GM12891 (cell line): Measurements from ENCODE around the gene AP3M1.

Source experiments
- DNase-seq: peaks from one replicate; pipeline ENCODE4 v3.0.0; 2011; ENCODE audit warnings: low spot score; ENCODE audit not compliant: insufficient read length
- FAIRE-seq: peaks from 2 replicates; lab custom pipeline; 2011; peaks lifted over from hg19 to GRCh38; lab: Jason Lieb, UNC
- PAX5 ChIP-seq: IDR thresholded peaks from 2 replicates; pipeline ENCODE4 v1.6.1; 2011; ENCODE audit warnings: low read length, moderate library complexity, mild to moderate bottlenecking; ENCODE audit not compliant: insufficient read depth, severe bottlenecking
- POLR2A ChIP-seq: IDR thresholded peaks from 2 replicates; pipeline ENCODE4 v1.6.1; 2011; ENCODE audit warnings: low read depth, low read length, control low read depth
- POLR2AphosphoS5 ChIP-seq: IDR thresholded peaks from 2 replicates; pipeline ENCODE4 v1.6.1; 2011; ENCODE audit warnings: low read depth, low read length, control low read depth
- POU2F2 ChIP-seq: IDR thresholded peaks from 2 replicates; pipeline ENCODE4 v1.6.1; 2011; ENCODE audit warnings: low read depth, mild to moderate bottlenecking, control low read depth, low read length, moderate library complexity
- SPI1 ChIP-seq: IDR thresholded peaks from 2 replicates; pipeline ENCODE4 v1.6.1; 2011; ENCODE audit warnings: low read depth, low read length, control low read depth
- TAF1 ChIP-seq: IDR thresholded peaks from 2 replicates; pipeline ENCODE4 v1.6.1; 2011; ENCODE audit warnings: low read depth, low read length, control low read depth

Gene AP3M1

DNA sequence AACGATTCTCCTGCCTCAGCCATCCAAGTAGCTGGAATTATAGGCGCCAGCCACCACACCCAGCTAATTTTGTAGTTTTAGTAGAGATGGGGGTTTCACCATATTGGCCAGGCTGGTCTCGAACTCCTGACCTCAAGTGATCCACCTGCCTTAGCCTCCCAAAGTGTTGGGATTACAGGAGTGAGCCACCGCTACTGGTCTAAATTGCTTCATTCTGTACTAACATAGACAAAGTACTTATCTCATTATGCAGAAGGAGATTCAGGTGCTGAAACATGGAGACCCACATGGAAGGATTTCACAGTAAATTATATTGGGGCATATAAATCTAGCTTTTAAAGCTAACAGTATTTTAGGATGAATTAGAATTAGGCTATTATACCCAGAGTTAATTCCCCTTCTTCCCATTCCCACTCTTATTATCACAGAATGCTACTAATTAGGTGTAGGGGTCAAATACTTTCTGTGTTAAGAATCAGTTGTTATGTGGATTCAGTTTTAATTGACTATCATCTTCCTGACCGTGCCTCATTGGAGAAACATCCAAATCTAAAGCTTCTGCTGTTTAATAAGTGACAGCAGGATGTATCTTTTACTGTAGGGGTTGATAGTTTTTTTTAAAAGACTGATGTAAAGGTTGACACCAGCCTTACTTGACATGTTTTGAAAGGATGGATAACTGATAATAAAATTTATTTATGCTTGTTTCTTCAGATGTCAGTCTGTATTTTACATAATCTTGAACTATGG, 27.6 kb upstream of the AP3M1 start:
- DNase-seq (no peak), FAIRE-seq (no peak)
- no peak for TF ChIP-seq POLR2A
- TF ChIP-seq POU2F2 = no peak
- TF ChIP-seq SPI1 = no peak
- no peak for TF ChIP-seq PAX5
- no peak for TF ChIP-seq TAF1
- no peak for TF ChIP-seq POLR2AphosphoS5

DNA sequence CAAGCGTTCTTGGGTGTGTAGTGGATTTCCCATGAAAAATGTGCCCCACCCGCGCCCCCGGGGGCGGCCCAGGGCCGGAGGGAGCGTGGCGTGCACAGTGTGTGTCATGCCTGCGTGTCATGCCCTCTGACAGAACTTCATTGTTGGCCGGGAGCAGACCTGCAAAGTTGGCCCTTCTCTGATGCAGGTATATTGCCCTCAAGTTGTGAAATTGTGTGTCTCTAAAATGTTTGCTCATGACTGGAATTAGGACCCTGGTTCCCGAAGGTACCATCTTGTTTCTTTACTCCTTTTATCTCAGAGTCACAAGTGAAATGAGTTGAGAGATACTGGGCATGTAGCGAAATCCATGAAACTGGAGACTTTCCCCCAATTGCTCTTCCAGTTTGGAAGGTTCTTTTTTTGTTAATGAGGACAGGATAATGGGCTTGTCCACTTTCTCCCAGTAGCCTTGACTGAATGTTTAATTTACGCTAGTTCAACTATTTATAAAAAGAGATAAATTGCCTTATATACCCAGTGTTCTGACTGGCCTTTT, 26.6 kb upstream of the AP3M1 start:
- TF ChIP-seq POU2F2 (no peak), PAX5 (no peak), SPI1 (no peak), TAF1 (no peak), POLR2AphosphoS5 (no peak), POLR2A (no peak)
- peak; percentile 21 for DNase-seq
- no peak for FAIRE-seq

- peak; percentile 76 for TF ChIP-seq TAF1
- peak; percentile 81; the same call in 1 of the 2 replicates for TF ChIP-seq POLR2A
- TF ChIP-seq POLR2AphosphoS5 = peak; percentile 70; the same call in 1 of the 2 replicates
- TF ChIP-seq SPI1 = no peak
- FAIRE-seq = peak; percentile 94
- peak; percentile 69 for DNase-seq
Observed at GRCh38 chr10:74176380-74177139, 25.9 kb upstream of the AP3M1 start.

DNA sequence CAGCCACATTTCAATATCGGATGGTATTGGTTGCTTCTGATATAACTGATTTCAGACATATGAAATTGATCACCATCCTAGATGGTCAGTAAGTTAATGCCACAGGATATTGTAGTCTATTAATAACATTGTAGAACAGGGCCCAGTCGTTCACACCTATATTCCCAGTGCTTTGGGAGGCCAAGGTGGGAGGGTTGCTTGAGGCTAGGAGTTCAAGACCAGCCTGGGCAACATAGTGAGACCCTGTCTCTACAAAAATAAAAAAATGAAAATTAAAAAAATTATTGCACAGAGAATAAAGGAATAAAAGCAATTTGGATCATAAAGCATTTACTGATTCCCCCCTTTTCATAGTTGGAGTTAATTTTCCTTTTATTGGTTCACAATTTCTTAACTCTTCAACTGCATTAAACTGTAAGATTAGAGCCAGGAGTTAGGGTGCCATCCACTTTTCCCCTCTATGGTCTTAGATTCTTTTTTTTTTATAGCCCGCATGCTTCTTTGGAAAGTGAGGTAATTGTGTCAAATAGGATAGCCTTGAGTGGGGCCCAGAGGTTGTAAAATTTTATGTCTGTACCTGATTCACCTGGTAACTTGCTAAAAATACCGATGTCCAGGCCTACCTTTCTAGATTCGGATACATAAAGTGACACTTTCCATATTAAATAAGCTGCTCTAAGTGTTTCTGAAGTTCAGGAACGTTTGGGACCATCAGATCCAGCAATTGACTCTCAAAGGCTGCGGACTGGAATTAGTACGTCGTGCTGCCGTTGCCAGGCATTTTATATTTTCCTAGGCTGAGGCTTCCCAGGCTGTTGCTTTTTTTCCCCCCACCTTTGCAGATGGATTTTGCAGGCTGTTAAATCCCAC, 25.1 kb upstream of the AP3M1 start:
- FAIRE-seq (no peak), DNase-seq (no peak)
- no peak for TF ChIP-seq POLR2A
- TF ChIP-seq POU2F2 = no peak
- TF ChIP-seq TAF1 = no peak
- TF ChIP-seq PAX5 = no peak
- no peak for TF ChIP-seq POLR2AphosphoS5
- TF ChIP-seq SPI1 = no peak

DNA sequence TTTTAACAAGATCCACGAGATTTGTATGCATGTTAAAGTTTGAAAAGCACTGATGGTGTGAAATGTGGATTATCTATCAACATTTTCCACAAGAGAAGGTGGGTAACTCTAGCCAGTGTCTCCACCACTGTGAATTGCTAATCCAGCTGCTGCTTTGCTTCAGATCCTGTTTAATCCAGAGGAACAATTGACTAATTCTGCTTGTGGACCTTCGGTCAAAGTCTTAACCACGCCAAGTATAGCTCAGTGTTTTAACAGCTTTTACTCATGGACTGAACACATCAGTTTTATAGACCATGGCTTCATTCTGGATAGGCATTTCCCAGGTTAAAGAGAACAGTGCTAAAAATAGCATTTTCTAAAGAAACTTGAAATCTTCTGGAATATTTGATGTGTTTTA, 23.9 kb upstream of the AP3M1 start:
- no peak for DNase-seq
- TF ChIP-seq POU2F2 = no peak
- no peak for TF ChIP-seq POLR2A
- no peak for TF ChIP-seq PAX5
- no peak for TF ChIP-seq SPI1
- no peak for TF ChIP-seq TAF1
- no peak for TF ChIP-seq POLR2AphosphoS5
- no peak for FAIRE-seq

DNA sequence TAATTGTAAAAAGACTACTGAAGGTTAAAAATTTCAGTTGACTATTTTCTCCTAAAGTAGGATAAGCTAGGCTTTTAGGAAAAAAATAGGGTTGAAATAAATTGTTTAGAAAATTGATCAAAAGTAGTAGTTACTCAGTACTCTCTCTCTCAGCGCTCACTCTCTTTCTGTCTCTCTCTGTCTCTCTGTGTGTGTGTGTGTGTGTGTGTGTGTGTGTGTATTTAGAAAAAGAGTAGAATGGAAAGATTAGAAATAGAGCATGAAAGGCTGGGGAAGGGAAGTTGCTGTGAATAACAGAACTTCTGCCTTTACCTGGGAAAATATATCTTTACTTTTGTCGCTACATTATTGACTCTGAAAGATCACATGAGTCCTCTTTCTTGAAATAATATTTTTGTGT, 21.0 kb upstream of the AP3M1 start:
- no peak for FAIRE-seq
- TF ChIP-seq TAF1 (no peak), POLR2A (no peak), SPI1 (no peak), PAX5 (no peak), POU2F2 (no peak), POLR2AphosphoS5 (no peak)
- DNase-seq = no peak

- TF ChIP-seq TAF1 = no peak
- no peak for TF ChIP-seq POLR2AphosphoS5
- TF ChIP-seq POU2F2 = no peak
- TF ChIP-seq POLR2A = no peak
- TF ChIP-seq SPI1 = no peak
- TF ChIP-seq PAX5 = no peak
- DNase-seq (no peak), FAIRE-seq (no peak)
Observed at GRCh38 chr10:74167443-74167842, 16.8 kb upstream of the AP3M1 start.

DNA sequence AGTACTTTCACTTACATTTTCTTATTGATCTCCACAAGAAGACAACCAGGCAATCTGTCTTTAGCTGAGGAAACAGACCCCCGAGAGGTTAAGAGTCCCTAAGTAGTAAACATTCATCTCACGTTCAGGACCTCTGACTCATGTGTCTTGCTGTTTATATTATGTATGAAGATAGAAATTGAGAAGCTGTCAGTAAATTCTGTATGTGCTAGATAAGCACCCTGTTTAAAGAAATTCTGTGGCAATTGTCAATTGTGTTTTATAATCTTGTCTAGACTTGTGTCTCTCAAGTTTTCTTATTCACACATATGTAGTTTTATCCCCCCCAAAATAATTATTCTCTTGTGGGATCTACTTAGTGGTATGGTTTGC, 14.9 kb upstream of the AP3M1 start:
- TF ChIP-seq PAX5 (no peak), POLR2AphosphoS5 (no peak), SPI1 (no peak), TAF1 (no peak), POLR2A (no peak)
- FAIRE-seq = no peak

More for the DNA sequence above, 14.9 kb upstream of the AP3M1 start:
- DNase-seq = no peak
